ENCODE data around the gene TMX1. TPM values are rescaled to one million over a fixed set of nuclear protein-coding genes. Genes with fewer than 3 reads are reported as not detected.

TMX1 gene
- 10 to 100 TPM; 47.3 to 47.9 TPM for total RNA-seq

DNA sequence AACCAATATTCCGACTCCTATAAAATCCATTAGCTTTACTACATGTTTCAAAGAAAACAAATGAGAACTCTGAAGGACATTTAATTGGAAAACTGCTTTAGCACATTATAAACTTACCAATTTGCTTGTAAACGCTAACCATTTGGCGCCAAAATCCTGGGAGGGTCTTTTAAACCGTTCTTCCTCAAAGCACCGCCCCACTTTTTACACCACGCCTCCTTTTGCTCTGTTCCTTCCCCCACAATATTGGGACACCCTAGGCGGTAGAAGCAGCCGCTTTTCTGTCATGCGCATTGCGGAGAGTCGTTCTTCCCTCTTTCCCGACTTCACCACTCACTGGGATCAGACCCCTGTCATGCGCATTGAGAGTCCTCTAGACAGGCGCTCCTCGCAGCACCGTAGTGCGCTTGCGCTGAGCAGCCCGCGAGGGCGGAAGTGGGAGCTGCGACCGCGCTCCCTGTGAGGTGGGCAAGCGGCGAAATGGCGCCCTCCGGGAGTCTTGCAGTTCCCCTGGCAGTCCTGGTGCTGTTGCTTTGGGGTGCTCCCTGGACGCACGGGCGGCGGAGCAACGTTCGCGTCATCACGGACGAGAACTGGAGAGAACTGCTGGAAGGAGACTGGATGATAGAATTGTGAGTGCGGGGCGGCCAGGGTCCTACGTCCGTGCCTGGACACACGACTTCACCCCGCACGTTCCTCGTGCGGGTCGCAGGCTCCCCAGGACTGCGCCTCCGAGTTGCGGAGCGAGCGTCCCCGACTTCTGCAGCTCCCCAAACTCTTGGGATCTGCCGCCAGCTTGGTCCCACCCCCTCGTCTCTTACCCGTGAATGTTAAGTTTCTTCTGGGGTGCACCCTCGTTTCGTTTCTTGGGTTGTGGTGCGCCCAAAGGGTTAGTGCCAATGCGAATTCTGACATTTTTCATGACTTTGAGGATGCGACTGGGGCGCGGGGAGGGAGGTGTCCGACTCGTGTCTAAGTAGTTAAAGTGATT is at the start of gene TMX1:
TMX1 (plus strand) TSS at position 435 of the 991 bp plus-strand sequence; CDS start at position 481, 46 bp downstream.
- CTCF ChIA-PET, result interaction anchor here (1.0 to 1.5 kb wide), 3 partner anchors 44 to 536 kb away, joined by 3 to 4 read pairs (median 4); no protein-coding TSS in a partner anchor
- POLR2A ChIA-PET, result interaction anchor here (0.6 to 1.9 kb wide), 3 partner anchors 9 to 1292 kb away, joined by 3 to 7 read pairs (median 6); no protein-coding TSS in a partner anchor
- peak; percentile 94 for DNase-seq
- H3K4me1 Mint-ChIP-seq (ENCODE audit: low read depth), result peaks cover 36% of the 10 kb centered on the region
- no peak within 1 kb of the TSS for H3K4me3 Mint-ChIP-seq
- peaks cover 17% of the 10 kb centered on the region for H3K36me3 Mint-ChIP-seq (ENCODE audit: low read depth)
- no peaks in the 10 kb centered on the region for H3K27me3 Mint-ChIP-seq (ENCODE audit: low read depth)
- ATAC-seq, result peak; percentile 94
- no peak within 1 kb of the TSS for H3K27ac Mint-ChIP-seq
- no peaks in the 10 kb centered on the region for H3K9me3 Mint-ChIP-seq (ENCODE audit: insufficient read depth)

GRCh38 chr14:51201890-51202289 is 38.2 kb upstream of the TMX1 start:
- H3K36me3 Mint-ChIP-seq (ENCODE audit: low read depth), result no peaks in the 10 kb centered on the region
- no peak overlapping the region for H3K27ac Mint-ChIP-seq
- H3K9me3 Mint-ChIP-seq (ENCODE audit: insufficient read depth), result no peaks in the 10 kb centered on the region
- no peak overlapping the region for H3K4me3 Mint-ChIP-seq
- ChIA-PET CTCF (no interaction called here), POLR2A (no interaction called here)
- H3K27me3 Mint-ChIP-seq (ENCODE audit: low read depth), result peaks cover 17% of the 10 kb centered on the region
- DNase-seq (no peak), ATAC-seq (no peak)
- H3K4me1 Mint-ChIP-seq (ENCODE audit: low read depth), result no peaks in the 10 kb centered on the region

- no peak for ATAC-seq
- H3K9me3 Mint-ChIP-seq (ENCODE audit: insufficient read depth), result no peaks in the 10 kb centered on the region
Observed at GRCh38 chr14:51202914-51203665, 37.0 kb upstream of the TMX1 start.

DNA sequence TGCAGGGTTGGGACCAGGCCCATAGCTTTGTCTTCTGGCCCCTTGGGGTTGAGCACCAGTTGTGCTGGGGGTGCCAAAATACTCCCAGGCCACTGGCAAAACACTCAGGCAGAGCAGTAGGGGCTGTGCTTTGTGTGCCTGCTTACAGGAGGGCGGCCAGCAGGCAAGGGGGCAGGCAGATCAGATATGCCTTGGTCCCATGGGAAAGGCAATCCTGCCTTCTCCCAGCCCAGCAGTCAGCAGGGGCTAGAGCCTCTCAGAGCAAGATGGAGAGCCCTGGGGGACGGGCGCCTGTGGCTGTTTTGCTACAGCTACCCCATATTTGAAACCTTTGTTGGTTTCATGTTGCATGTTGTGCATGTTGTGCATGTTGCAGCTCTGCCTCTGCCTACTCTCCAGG is 36.2 kb upstream of the TMX1 start:
- DNase-seq (no peak), ATAC-seq (no peak)
- Mint-ChIP-seq H3K9me3 (ENCODE audit: insufficient read depth) (no peaks in the 10 kb centered on the region), H3K4me1 (ENCODE audit: low read depth) (no peaks in the 10 kb centered on the region), H3K27ac (no peak overlapping the region), H3K27me3 (ENCODE audit: low read depth) (peaks cover 22% of the 10 kb centered on the region), H3K4me3 (no peak overlapping the region), H3K36me3 (ENCODE audit: low read depth) (no peaks in the 10 kb centered on the region)
- CTCF ChIA-PET, result no interaction called here
- POLR2A ChIA-PET, result no interaction called here

More at GRCh38 chr14:51202914-51203665, 37.0 kb upstream of the TMX1 start:
- no peak for DNase-seq
- H3K27me3 Mint-ChIP-seq (ENCODE audit: low read depth), result peaks cover 20% of the 10 kb centered on the region
- no peak overlapping the region for H3K4me3 Mint-ChIP-seq
- ChIA-PET CTCF (no interaction called here), POLR2A (no interaction called here)
- no peak overlapping the region for H3K27ac Mint-ChIP-seq
- H3K36me3 Mint-ChIP-seq (ENCODE audit: low read depth), result no peaks in the 10 kb centered on the region
- H3K4me1 Mint-ChIP-seq (ENCODE audit: low read depth), result no peaks in the 10 kb centered on the region

DNA sequence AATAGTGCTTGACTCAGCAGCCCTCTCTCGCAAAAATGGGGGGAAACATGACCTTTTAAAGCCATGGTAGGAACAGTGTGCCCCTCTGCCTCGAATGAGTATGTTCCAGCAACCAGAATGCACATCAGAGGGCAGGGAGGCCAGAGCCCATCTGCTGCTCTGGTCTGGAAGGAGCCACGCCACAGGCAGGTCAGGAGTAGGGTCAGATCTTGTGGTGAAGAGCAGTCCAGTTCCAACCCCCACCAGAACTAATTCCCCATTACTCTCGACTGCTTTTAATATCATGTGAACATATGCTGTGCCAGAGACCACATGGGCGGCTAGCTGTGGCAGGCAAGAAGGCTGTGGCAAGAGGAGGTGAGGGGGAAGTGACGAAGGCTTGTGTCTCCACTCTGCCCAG is 34.6 kb upstream of the TMX1 start:
- Mint-ChIP-seq H3K4me1 (ENCODE audit: low read depth) (no peaks in the 10 kb centered on the region), H3K27me3 (ENCODE audit: low read depth) (peaks cover 22% of the 10 kb centered on the region), H3K4me3 (no peak overlapping the region), H3K9me3 (ENCODE audit: insufficient read depth) (no peaks in the 10 kb centered on the region), H3K27ac (no peak overlapping the region), H3K36me3 (ENCODE audit: low read depth) (no peaks in the 10 kb centered on the region)
- DNase-seq (no peak), ATAC-seq (no peak)
- ChIA-PET POLR2A (no interaction called here), CTCF (no interaction called here)

GRCh38 chr14:51206462-51206861 is 33.6 kb upstream of the TMX1 start:
- CTCF ChIA-PET, result interaction anchor here (1.1 kb wide), 1 partner anchor 13 kb away, joined by 3 read pairs; no protein-coding TSS in a partner anchor
- Mint-ChIP-seq H3K27me3 (ENCODE audit: low read depth) (peaks cover 15% of the 10 kb centered on the region), H3K4me3 (no peak overlapping the region), H3K36me3 (ENCODE audit: low read depth) (no peaks in the 10 kb centered on the region), H3K27ac (no peak overlapping the region), H3K9me3 (ENCODE audit: insufficient read depth) (no peaks in the 10 kb centered on the region), H3K4me1 (ENCODE audit: low read depth) (no peaks in the 10 kb centered on the region)
- DNase-seq (no peak), ATAC-seq (no peak)
- POLR2A ChIA-PET, result no interaction called here

DNA sequence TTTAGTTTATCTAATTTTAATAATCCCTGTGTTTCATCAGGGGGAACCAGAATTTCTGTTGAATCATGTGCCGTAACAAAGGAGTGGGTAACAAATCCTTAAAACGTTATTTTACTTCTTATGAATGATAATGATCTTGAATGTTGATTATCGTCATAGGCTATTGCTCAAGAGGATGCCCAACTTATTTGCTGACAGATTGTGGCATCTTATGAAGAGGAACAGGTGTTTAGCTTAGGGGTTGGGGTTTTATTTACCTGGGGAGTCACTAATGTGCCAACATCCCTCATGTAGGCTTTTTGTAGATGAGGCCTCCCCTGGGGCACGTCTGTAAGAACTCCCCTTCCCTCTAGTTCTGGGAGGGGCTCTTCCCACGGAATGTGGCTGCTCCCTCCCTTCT is 32.4 kb upstream of the TMX1 start:
- no peak for ATAC-seq
- ChIA-PET POLR2A (no interaction called here), CTCF (no interaction called here)
- no peaks in the 10 kb centered on the region for H3K9me3 Mint-ChIP-seq (ENCODE audit: insufficient read depth)
- DNase-seq, result no peak
- H3K4me3 Mint-ChIP-seq, result no peak overlapping the region
- no peak overlapping the region for H3K27ac Mint-ChIP-seq
- peaks cover 13% of the 10 kb centered on the region for H3K27me3 Mint-ChIP-seq (ENCODE audit: low read depth)
- H3K4me1 Mint-ChIP-seq (ENCODE audit: low read depth), result no peaks in the 10 kb centered on the region
- no peaks in the 10 kb centered on the region for H3K36me3 Mint-ChIP-seq (ENCODE audit: low read depth)

- ATAC-seq (no peak), DNase-seq (no peak)
- H3K27ac Mint-ChIP-seq, result no peak overlapping the region
- no peaks in the 10 kb centered on the region for H3K36me3 Mint-ChIP-seq (ENCODE audit: low read depth)
- no peaks in the 10 kb centered on the region for H3K9me3 Mint-ChIP-seq (ENCODE audit: insufficient read depth)
- POLR2A ChIA-PET, result no interaction called here
- H3K4me3 Mint-ChIP-seq, result no peak overlapping the region
- H3K4me1 Mint-ChIP-seq (ENCODE audit: low read depth), result no peaks in the 10 kb centered on the region
- peaks cover 15% of the 10 kb centered on the region for H3K27me3 Mint-ChIP-seq (ENCODE audit: low read depth)
- CTCF ChIA-PET, result no interaction called here
Observed at GRCh38 chr14:51208982-51209381, 31.1 kb upstream of the TMX1 start.

DNA sequence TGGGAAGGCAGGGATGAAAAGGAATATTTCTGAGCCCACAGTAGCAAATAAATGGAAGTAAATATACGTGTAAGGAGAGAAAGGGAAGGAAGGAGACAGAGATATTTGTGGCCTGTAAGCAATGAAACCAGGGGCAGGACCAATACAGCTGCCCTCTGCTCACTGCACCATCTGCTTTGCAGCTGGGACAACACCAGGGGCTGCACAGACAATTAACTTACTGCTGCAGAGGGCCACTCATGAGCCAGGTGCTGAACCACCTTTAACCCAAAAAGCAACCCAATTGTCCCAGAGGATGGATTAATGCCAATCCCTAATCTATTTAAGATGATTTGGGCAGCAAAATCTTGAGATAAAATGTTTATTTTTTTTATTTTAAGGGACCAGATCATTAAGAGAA is 30.6 kb upstream of the TMX1 start:
- Mint-ChIP-seq H3K4me3 (no peak overlapping the region), H3K9me3 (ENCODE audit: insufficient read depth) (no peaks in the 10 kb centered on the region), H3K27ac (no peak overlapping the region), H3K27me3 (ENCODE audit: low read depth) (peaks cover 15% of the 10 kb centered on the region), H3K36me3 (ENCODE audit: low read depth) (no peaks in the 10 kb centered on the region), H3K4me1 (ENCODE audit: low read depth) (no peaks in the 10 kb centered on the region)
- ChIA-PET CTCF (no interaction called here), POLR2A (no interaction called here)
- DNase-seq, result no peak
- ATAC-seq, result no peak

DNA sequence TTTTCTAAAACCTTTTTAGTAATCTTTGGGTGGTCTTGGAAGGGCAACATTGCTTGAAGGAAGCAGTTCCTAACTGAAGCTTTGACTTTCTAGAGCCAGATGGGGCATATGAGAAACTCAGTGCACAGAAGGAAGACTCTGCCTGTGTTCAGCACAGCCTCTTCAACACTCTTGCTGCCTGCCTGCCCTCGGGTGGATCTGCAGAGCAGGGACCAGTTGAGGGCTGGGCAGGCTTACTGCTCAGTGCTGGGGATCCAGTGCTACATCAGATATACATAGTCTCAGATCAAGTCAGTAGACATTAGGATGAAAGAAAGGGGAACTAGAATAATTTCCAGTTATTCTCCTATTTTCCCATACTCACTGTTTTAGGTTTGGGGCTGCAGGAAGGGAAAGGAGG is 29.5 kb upstream of the TMX1 start:
- no peaks in the 10 kb centered on the region for H3K9me3 Mint-ChIP-seq (ENCODE audit: insufficient read depth)
- ATAC-seq, result no peak
- ChIA-PET POLR2A (no interaction called here), CTCF (no interaction called here)
- no peak overlapping the region for H3K4me3 Mint-ChIP-seq
- DNase-seq, result no peak
- no peaks in the 10 kb centered on the region for H3K4me1 Mint-ChIP-seq (ENCODE audit: low read depth)
- no peak overlapping the region for H3K27ac Mint-ChIP-seq
- H3K27me3 Mint-ChIP-seq (ENCODE audit: low read depth), result peaks cover 15% of the 10 kb centered on the region
- no peaks in the 10 kb centered on the region for H3K36me3 Mint-ChIP-seq (ENCODE audit: low read depth)

- DNase-seq (no peak), ATAC-seq (no peak)
- ChIA-PET CTCF (no interaction called here), POLR2A (no interaction called here)
- H3K4me3 Mint-ChIP-seq, result no peak overlapping the region
- H3K9me3 Mint-ChIP-seq (ENCODE audit: insufficient read depth), result no peaks in the 10 kb centered on the region
- no peaks in the 10 kb centered on the region for H3K4me1 Mint-ChIP-seq (ENCODE audit: low read depth)
- no peaks in the 10 kb centered on the region for H3K36me3 Mint-ChIP-seq (ENCODE audit: low read depth)
- H3K27me3 Mint-ChIP-seq (ENCODE audit: low read depth), result peaks cover 15% of the 10 kb centered on the region
- no peak overlapping the region for H3K27ac Mint-ChIP-seq
Observed at GRCh38 chr14:51211149-51211548, 28.9 kb upstream of the TMX1 start.

DNA sequence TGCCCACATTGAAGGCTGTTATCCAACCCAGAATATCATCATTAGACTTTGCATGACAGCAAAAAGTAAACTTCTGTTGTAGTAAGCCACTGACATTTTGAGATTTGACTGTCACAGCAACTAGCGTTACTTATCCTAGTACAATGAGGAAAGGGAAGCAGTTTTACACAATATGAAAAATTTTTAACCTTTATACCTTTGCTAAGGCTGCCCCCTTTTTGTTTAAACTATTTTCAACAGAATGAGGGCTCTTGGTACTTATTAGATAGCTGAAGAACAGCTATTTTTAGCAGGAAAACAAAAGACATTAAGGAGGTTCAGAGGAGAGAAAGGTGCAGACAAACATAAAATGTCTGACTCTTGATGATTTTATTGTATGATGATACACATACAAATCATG is 23.4 kb upstream of the TMX1 start:
- Mint-ChIP-seq H3K36me3 (ENCODE audit: low read depth) (no peaks in the 10 kb centered on the region), H3K9me3 (ENCODE audit: insufficient read depth) (no peaks in the 10 kb centered on the region), H3K27me3 (ENCODE audit: low read depth) (peaks cover 6% of the 10 kb centered on the region), H3K4me1 (ENCODE audit: low read depth) (no peaks in the 10 kb centered on the region), H3K27ac (no peak overlapping the region), H3K4me3 (no peak overlapping the region)
- POLR2A ChIA-PET, result interaction anchor here (0.6 kb wide), 1 partner anchor 100 kb away, joined by 4 read pairs; no protein-coding TSS in a partner anchor
- DNase-seq, result no peak
- CTCF ChIA-PET, result no interaction called here
- ATAC-seq, result no peak

Measured in activated CD8-positive, alpha-beta T cell treated with anti-CD3 and anti-CD28 coated beads, Interleukin-2, amount 10 ng/mL, durations not matched to agents 7 days and 5 days (primary cell).